Measurements from ENCODE around the gene FGD5. TPM values are rescaled to one million over a fixed set of nuclear protein-coding genes. Genes with fewer than 3 reads are reported as not detected.
A peak's percentile ranks its signal among the peaks of the same experiment; 100 is the strongest.

Gene FGD5
- total RNA-seq, 1 donor from 2014 or later = 294 TPM

DNA sequence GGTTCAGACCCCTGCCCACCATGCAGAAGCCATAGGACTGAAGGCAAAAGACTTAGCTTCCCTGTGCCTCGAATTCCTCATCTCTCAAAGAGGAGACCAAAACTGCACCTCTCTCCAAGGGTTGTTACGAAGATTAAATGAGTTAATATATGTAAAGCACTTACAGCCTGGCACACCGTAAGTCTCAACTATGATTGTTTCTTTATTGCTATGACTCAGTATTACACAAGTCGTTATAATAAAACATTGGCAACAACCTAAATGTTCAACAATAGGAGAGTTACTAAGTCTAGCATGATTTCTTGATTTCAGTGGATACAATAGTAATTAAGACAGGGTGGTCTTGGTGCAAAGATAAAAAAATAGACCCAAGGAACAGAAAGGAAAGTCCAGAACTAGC lies 19.6 kb upstream of the FGD5 start:
- peaks cover 14% of the 10 kb centered on the region for H3K36me3 Mint-ChIP-seq (ENCODE audit: low read depth, unreplicated experiment)
- peaks cover 9% of the 10 kb centered on the region for H3K27me3 Mint-ChIP-seq (ENCODE audit: unreplicated experiment)
- no peak overlapping the region for H3K4me3 Mint-ChIP-seq (ENCODE audit: unreplicated experiment)
- no peak overlapping the region for H3K27ac Mint-ChIP-seq (ENCODE audit: unreplicated experiment)
- peaks cover 31% of the 10 kb centered on the region for H3K4me1 Mint-ChIP-seq (ENCODE audit: unreplicated experiment)
- no peak for DNase-seq (ENCODE audit: low spot score)
- H3K9me3 Mint-ChIP-seq (ENCODE audit: unreplicated experiment) = no peaks in the 10 kb centered on the region
- TF ChIP-seq, protein P1, sequence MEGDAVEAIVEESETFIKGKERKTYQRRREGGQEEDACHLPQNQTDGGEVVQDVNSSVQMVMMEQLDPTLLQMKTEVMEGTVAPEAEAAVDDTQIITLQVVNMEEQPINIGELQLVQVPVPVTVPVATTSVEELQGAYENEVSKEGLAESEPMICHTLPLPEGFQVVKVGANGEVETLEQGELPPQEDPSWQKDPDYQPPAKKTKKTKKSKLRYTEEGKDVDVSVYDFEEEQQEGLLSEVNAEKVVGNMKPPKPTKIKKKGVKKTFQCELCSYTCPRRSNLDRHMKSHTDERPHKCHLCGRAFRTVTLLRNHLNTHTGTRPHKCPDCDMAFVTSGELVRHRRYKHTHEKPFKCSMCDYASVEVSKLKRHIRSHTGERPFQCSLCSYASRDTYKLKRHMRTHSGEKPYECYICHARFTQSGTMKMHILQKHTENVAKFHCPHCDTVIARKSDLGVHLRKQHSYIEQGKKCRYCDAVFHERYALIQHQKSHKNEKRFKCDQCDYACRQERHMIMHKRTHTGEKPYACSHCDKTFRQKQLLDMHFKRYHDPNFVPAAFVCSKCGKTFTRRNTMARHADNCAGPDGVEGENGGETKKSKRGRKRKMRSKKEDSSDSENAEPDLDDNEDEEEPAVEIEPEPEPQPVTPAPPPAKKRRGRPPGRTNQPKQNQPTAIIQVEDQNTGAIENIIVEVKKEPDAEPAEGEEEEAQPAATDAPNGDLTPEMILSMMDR (IDR thresholded peaks at IDR 0.05; ENCODE audit: unreplicated experiment) = no peak

DNA sequence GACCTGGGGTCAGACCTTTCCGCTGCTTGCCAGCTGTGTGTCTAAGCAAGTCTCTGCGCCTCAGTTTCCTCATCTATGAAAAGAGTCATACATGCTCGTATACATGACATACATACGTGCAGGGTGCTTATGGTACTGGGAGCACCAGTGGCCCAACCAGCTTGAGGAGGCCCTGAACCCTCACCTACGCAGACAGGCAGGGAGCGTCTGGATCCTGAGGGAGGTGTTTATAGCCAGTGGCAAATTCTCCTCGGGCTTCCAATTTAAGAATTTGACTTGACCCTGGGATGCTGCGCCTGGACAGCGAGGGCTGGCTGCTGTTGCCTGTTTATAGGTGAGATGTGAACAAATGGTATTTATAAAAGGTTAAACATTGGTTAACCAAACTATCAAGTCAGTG lies 17.7 kb upstream of the FGD5 start:
- Mint-ChIP-seq H3K9me3 (ENCODE audit: unreplicated experiment) (no peaks in the 10 kb centered on the region), H3K36me3 (ENCODE audit: low read depth, unreplicated experiment) (peaks cover 14% of the 10 kb centered on the region), H3K4me3 (ENCODE audit: unreplicated experiment) (no peak overlapping the region), H3K27ac (ENCODE audit: unreplicated experiment) (no peak overlapping the region), H3K4me1 (ENCODE audit: unreplicated experiment) (peaks cover 48% of the 10 kb centered on the region), H3K27me3 (ENCODE audit: unreplicated experiment) (peaks cover 17% of the 10 kb centered on the region)
- TF ChIP-seq, protein P1 (IDR thresholded peaks at IDR 0.05; ENCODE audit: unreplicated experiment) = no peak
- no peak for DNase-seq (ENCODE audit: low spot score)

DNA sequence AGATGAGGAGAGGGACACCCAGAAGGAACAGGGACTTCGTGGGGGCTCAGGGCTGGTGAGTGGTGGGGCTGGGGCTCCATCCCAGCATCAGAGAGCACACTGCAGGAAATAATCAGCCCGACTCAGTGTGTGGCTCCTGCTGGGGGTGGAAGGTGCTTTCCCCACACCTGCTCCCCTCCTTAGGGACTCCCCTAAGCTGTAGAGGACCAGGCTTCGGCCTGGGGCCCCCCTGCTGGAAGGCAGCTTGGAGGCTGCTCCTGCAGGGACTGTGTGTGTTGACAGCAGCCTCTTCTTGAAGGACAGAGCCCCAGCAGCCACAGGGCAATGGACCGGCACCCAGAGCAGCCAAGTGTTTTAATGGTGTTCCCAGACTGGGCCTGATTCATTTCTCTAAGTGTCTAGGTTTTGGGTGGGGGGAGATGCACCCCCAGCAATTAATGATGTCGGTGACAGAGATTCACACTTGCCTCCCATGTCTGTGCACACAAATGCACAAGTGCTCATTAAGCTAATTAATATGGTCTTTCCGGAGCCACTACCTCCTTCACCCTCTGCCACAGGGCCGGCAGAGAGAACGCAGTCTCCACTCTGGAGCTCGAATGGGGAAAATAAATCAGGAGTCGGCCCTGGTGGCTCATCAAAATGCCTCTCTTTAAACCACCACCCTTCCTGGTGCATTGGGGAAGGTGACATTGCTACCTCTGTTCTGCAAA lies 16.9 kb upstream of the FGD5 start:
- Mint-ChIP-seq H3K4me3 (ENCODE audit: unreplicated experiment) (no peak overlapping the region), H3K36me3 (ENCODE audit: low read depth, unreplicated experiment) (peaks cover 14% of the 10 kb centered on the region), H3K27ac (ENCODE audit: unreplicated experiment) (no peak overlapping the region), H3K9me3 (ENCODE audit: unreplicated experiment) (no peaks in the 10 kb centered on the region), H3K4me1 (ENCODE audit: unreplicated experiment) (peaks cover 53% of the 10 kb centered on the region), H3K27me3 (ENCODE audit: unreplicated experiment) (peaks cover 20% of the 10 kb centered on the region)
- DNase-seq (ENCODE audit: low spot score) = no peak
- TF ChIP-seq, protein P1 (IDR thresholded peaks at IDR 0.05; ENCODE audit: unreplicated experiment) = no peak

DNA sequence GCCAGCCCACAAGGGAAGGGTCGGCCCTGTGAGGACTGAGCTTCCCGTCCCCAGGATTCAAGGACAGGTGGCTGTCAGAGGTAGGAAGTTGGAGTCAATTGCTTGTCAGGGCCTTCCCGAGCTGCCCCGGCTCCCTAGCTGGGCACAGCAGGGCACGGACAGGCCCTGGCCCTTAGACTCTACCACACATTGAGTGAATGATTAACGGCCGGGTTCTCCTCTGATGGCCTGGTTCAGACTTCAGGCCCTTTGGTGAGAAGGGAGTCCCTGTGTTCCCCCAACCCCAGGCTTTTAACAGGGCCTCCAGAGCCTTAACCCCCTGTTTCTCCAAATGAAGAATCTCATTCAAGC lies 16.4 kb upstream of the FGD5 start:
- H3K4me1 Mint-ChIP-seq (ENCODE audit: unreplicated experiment) = peaks cover 57% of the 10 kb centered on the region
- no peak overlapping the region for H3K4me3 Mint-ChIP-seq (ENCODE audit: unreplicated experiment)
- H3K27ac Mint-ChIP-seq (ENCODE audit: unreplicated experiment) = peak overlapping the region; percentile 100
- TF ChIP-seq, protein P1 (IDR thresholded peaks at IDR 0.05; ENCODE audit: unreplicated experiment) = no peak
- H3K36me3 Mint-ChIP-seq (ENCODE audit: low read depth, unreplicated experiment) = peaks cover 14% of the 10 kb centered on the region
- H3K9me3 Mint-ChIP-seq (ENCODE audit: unreplicated experiment) = no peaks in the 10 kb centered on the region
- H3K27me3 Mint-ChIP-seq (ENCODE audit: unreplicated experiment) = peaks cover 20% of the 10 kb centered on the region
- DNase-seq (ENCODE audit: low spot score) = no peak

DNA sequence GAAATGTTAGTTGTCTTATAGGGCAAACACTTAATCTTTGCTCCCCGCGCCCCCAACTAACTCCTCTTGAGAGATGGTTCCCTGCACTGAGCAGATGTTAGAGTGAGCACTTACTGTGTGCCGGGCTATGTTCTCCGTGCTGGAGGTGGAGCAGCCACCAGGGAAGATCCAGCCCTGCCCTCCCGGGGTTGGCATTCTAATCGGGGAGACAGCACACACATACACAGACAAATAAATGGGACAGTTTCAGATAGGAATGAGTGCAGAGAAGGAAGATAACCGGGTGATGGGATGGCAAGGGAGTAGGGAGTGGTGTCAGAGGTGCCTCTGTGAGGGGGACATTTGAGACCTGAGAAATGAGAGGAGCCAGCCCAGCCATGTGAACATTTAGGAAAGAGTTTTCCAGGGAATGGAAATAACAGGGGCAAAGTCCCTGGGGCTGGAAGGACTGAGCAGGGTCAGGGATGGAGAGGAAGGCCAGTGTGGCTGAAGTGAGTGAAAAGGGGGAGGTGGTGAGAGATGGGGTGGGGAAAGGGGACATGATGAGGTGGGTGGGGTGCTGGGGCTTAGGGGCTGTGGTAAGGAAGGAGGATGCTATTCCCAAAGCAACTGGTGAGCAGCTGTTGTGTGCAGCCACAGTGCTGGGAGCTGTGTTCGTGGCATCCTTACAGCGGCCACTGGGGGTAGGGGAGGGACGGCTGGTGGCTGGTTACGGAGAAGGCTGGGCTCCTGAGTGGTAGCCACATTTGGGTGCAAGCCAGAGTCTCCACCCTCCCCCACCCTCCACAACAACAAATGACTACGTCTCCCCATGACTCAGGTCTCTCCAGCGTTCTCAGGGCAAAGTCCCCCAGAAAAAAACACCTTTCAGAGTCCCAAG lies 15.4 kb upstream of the FGD5 start:
- peak overlapping the region; percentile 77 for H3K4me3 Mint-ChIP-seq (ENCODE audit: unreplicated experiment)
- H3K27ac Mint-ChIP-seq (ENCODE audit: unreplicated experiment) = peak overlapping the region; percentile 100
- H3K36me3 Mint-ChIP-seq (ENCODE audit: low read depth, unreplicated experiment) = peaks cover 14% of the 10 kb centered on the region
- H3K27me3 Mint-ChIP-seq (ENCODE audit: unreplicated experiment) = peaks cover 20% of the 10 kb centered on the region
- H3K4me1 Mint-ChIP-seq (ENCODE audit: unreplicated experiment) = peaks cover 57% of the 10 kb centered on the region
- peak; percentile 42 for DNase-seq (ENCODE audit: low spot score)
- no peaks in the 10 kb centered on the region for H3K9me3 Mint-ChIP-seq (ENCODE audit: unreplicated experiment)
- TF ChIP-seq, protein P1 (IDR thresholded peaks at IDR 0.05; ENCODE audit: unreplicated experiment) = no peak

Data from endothelial cell (in vitro differentiated cells).